ENCODE measurements around the gene UBXN6. TPM values are rescaled to one million over a fixed set of nuclear protein-coding genes. Genes with fewer than 3 reads are reported as not detected.

UBXN6 gene
- total RNA-seq, 1 donor from 2014 or later = 54.3 TPM

GRCh38 chr19:4504891-4505569 lies 47.4 kb upstream of the UBXN6 start:
- Mint-ChIP-seq H3K9me3 (no peaks in the 10 kb centered on the region), H3K4me3 (no peak overlapping the region), H3K36me3 (ENCODE audit: low read depth) (peaks cover 27% of the 10 kb centered on the region), H3K27me3 (no peaks in the 10 kb centered on the region), H3K27ac (no peak overlapping the region), H3K4me1 (no peaks in the 10 kb centered on the region)
- ChIA-PET POLR2A (no interaction called here), CTCF (no interaction called here)
- no peak for DNase-seq
- intact Hi-C loops (cut with micrococcal nuclease) = no loop called here
- TF ChIP-seq CTCF (IDR thresholded peaks at IDR 0.05) = no peak
- ATAC-seq (ENCODE audit: low read depth) = no peak

- no peaks in the 10 kb centered on the region for H3K4me1 Mint-ChIP-seq
- TF ChIP-seq CTCF (IDR thresholded peaks at IDR 0.05) = no peak
- no peak overlapping the region for H3K4me3 Mint-ChIP-seq
- peaks cover 34% of the 10 kb centered on the region for H3K36me3 Mint-ChIP-seq (ENCODE audit: low read depth)
- no peaks in the 10 kb centered on the region for H3K9me3 Mint-ChIP-seq
- H3K27ac Mint-ChIP-seq = no peak overlapping the region
- intact Hi-C loops (cut with micrococcal nuclease) = no loop called here
- DNase-seq (no peak), ATAC-seq (ENCODE audit: low read depth) (no peak)
- POLR2A ChIA-PET = no interaction called here
- no peaks in the 10 kb centered on the region for H3K27me3 Mint-ChIP-seq
- CTCF ChIA-PET = no interaction called here
Observed at GRCh38 chr19:4504297-4504701, 46.7 kb upstream of the UBXN6 start.

GRCh38 chr19:4503825-4504170 lies 46.2 kb upstream of the UBXN6 start:
- no peak for TF ChIP-seq CTCF (IDR thresholded peaks at IDR 0.05)
- CTCF ChIA-PET = no interaction called here
- no peaks in the 10 kb centered on the region for H3K4me1 Mint-ChIP-seq
- intact Hi-C loops (cut with micrococcal nuclease) = no loop called here
- no peak overlapping the region for H3K4me3 Mint-ChIP-seq
- no peaks in the 10 kb centered on the region for H3K9me3 Mint-ChIP-seq
- ATAC-seq (ENCODE audit: low read depth) (no peak), DNase-seq (no peak)
- no peak overlapping the region for H3K27ac Mint-ChIP-seq
- peaks cover 37% of the 10 kb centered on the region for H3K36me3 Mint-ChIP-seq (ENCODE audit: low read depth)
- POLR2A ChIA-PET = no interaction called here
- no peaks in the 10 kb centered on the region for H3K27me3 Mint-ChIP-seq

- Mint-ChIP-seq H3K27me3 (no peaks in the 10 kb centered on the region), H3K36me3 (ENCODE audit: low read depth) (peaks cover 39% of the 10 kb centered on the region), H3K4me3 (no peak overlapping the region), H3K4me1 (no peaks in the 10 kb centered on the region), H3K27ac (no peak overlapping the region), H3K9me3 (no peaks in the 10 kb centered on the region)
- no peak for ATAC-seq (ENCODE audit: low read depth)
- DNase-seq = no peak
- ChIA-PET POLR2A (no interaction called here), CTCF (no interaction called here)
- intact Hi-C loops (cut with micrococcal nuclease) = no loop called here
- no peak for TF ChIP-seq CTCF (IDR thresholded peaks at IDR 0.05)
Observed at GRCh38 chr19:4503132-4503824, 45.7 kb upstream of the UBXN6 start.

GRCh38 chr19:4502282-4503131 lies 44.9 kb upstream of the UBXN6 start:
- Mint-ChIP-seq H3K4me1 (no peaks in the 10 kb centered on the region), H3K27me3 (no peaks in the 10 kb centered on the region), H3K4me3 (no peak overlapping the region), H3K9me3 (no peaks in the 10 kb centered on the region), H3K27ac (no peak overlapping the region), H3K36me3 (ENCODE audit: low read depth) (peaks cover 41% of the 10 kb centered on the region)
- ATAC-seq (ENCODE audit: low read depth) = no peak
- no peak for DNase-seq
- no peak for TF ChIP-seq CTCF (IDR thresholded peaks at IDR 0.05)
- CTCF ChIA-PET = no interaction called here
- POLR2A ChIA-PET = no interaction called here
- intact Hi-C loops (cut with micrococcal nuclease) = no loop called here

Data from activated B cell treated with CpG ODN at 0.5 μM for 24 hours (primary cell).